HEK293 (cell line): ENCODE measurements around the gene SCN5A.

ENCODE experiments used
- FEZF1 ChIP-seq: fragments of 450-650 bp; formaldehyde crosslinking; IDR thresholded peaks from 2 replicates; pipeline ENCODE4 v1.5.1; 2016; ENCODE audit warnings: missing biosample characterization, missing genetic modification characterization
- SP3 ChIP-seq: fragments of 450-650 bp; formaldehyde crosslinking; IDR thresholded peaks from 2 replicates; pipeline ENCODE4 v1.5.1; 2016; ENCODE audit warnings: missing biosample characterization, missing genetic modification characterization
- ZBTB8A ChIP-seq: fragments of 450-650 bp; formaldehyde crosslinking; IDR thresholded peaks from 2 replicates; pipeline ENCODE4 v1.5.1; 2016; ENCODE audit warnings: missing biosample characterization, missing genetic modification characterization
- ZFHX2 ChIP-seq: fragments of 450-650 bp; formaldehyde crosslinking; conservative IDR thresholded peaks from 2 replicates; pipeline ENCODE4 v1.5.1; 2016; ENCODE audit warnings: missing biosample characterization, missing genetic modification characterization
- ZNF24 ChIP-seq: fragments of 450-650 bp; formaldehyde crosslinking; IDR thresholded peaks from 2 replicates; pipeline ENCODE4 v1.5.1; 2016; ENCODE audit warnings: missing biosample characterization, missing genetic modification characterization
- ZNF274 ChIP-seq, 2 experiments: fragments of 200-500 bp in 1 of 2; fragments of 450-650 bp in 1 of 2; sonication (Bioruptor generic) in 1 of 2; formaldehyde crosslinking in 1 of 2; IDR thresholded peaks; 2 replicates each; pipeline versions ENCODE4 v1.5.1 to v1.6.1; 2014 to 2016; ENCODE audit warnings: borderline replicate concordance in 1 of 2, inconsistent platforms in 1 of 2, low read length in 1 of 2, missing biosample characterization in 1 of 2, missing genetic modification characterization in 1 of 2
- ZNF549 ChIP-seq: fragments of 450-650 bp; IDR thresholded peaks from 2 replicates; pipeline ENCODE4 v1.5.1; 2018; ENCODE audit warnings: missing biosample characterization, missing genetic modification characterization, mild to moderate bottlenecking, inconsistent platforms, moderate library complexity
- ZNF610 ChIP-seq: fragments of 450-650 bp; formaldehyde crosslinking; IDR thresholded peaks from 2 replicates; pipeline ENCODE4 v1.5.1; 2016; ENCODE audit warnings: missing biosample characterization, missing genetic modification characterization, borderline replicate concordance
- ZNF768 ChIP-seq: fragments of 450-650 bp; formaldehyde crosslinking; IDR thresholded peaks from 2 replicates; pipeline ENCODE4 v1.5.1; 2018; ENCODE audit warnings: missing biosample characterization, mild to moderate bottlenecking, missing genetic modification characterization
- ZNF777 ChIP-seq: fragments of 450-650 bp; formaldehyde crosslinking; IDR thresholded peaks from 2 replicates; pipeline ENCODE4 v1.5.1; 2017; ENCODE audit warnings: missing biosample characterization, missing genetic modification characterization, borderline replicate concordance
- TF ChIP-seq, protein P1 (sequence below): sonication (generic); formaldehyde crosslinking; IDR thresholded peaks from 2 replicates; pipeline ENCODE4 v1.8.1; 2022; ENCODE audit warnings: mild to moderate bottlenecking, moderate library complexity, missing genetic modification reagents
- TF ChIP-seq, protein P2 (sequence below): fragments of 450-650 bp; formaldehyde crosslinking; IDR thresholded peaks from 2 replicates; pipeline ENCODE4 v1.5.1; 2016; ENCODE audit warnings: missing biosample characterization, missing genetic modification characterization
- TF ChIP-seq, protein P3 (sequence below): fragments of 450-650 bp; formaldehyde crosslinking; IDR thresholded peaks from 2 replicates; pipeline ENCODE4 v1.5.1; 2017; ENCODE audit warnings: missing biosample characterization, missing genetic modification characterization

DNA sequence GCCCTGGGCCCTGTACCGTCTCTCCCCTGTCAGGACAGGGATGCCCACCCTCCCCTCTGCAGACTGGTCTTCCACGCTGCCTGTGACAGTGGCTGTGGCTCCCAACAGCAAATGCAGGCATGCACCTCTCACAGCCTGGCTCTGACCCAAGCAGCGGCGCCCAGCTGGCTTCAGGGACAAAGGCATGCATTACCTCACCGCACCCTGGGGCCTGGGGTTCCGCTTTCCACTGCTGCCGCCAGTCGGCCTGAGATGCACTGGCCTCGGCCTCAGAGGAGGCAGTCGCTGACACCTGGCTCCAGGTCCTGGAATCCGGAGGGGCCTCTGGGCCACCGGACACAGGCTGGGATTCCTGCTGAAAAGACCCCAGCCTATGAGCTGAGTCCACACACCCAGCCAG is 70.3 kb downstream of the SCN5A start:
- TF ChIP-seq, protein P1, sequence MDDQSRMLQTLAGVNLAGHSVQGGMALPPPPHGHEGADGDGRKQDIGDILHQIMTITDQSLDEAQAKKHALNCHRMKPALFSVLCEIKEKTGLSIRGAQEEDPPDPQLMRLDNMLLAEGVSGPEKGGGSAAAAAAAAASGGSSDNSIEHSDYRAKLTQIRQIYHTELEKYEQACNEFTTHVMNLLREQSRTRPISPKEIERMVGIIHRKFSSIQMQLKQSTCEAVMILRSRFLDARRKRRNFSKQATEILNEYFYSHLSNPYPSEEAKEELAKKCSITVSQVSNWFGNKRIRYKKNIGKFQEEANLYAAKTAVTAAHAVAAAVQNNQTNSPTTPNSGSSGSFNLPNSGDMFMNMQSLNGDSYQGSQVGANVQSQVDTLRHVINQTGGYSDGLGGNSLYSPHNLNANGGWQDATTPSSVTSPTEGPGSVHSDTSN (CRISPR knock-in tag): no peak
- no peak for TF ChIP-seq ZBTB8A (tag by site-specific recombination)
- TF ChIP-seq ZNF610 (tag by site-specific recombination): no peak
- no peak for TF ChIP-seq ZNF777 (tag by site-specific recombination)
- TF ChIP-seq FEZF1 (tag by site-specific recombination): no peak
- TF ChIP-seq SP3 (tag by site-specific recombination): no peak
- no peak for TF ChIP-seq ZNF274 (IDR thresholded peaks at IDR 0.05; ENCODE audit: low read length)
- TF ChIP-seq ZNF274 (tag by site-specific recombination; IDR thresholded peaks at IDR 0.05; ENCODE audit: borderline replicate concordance): no peak
- TF ChIP-seq, protein P2, sequence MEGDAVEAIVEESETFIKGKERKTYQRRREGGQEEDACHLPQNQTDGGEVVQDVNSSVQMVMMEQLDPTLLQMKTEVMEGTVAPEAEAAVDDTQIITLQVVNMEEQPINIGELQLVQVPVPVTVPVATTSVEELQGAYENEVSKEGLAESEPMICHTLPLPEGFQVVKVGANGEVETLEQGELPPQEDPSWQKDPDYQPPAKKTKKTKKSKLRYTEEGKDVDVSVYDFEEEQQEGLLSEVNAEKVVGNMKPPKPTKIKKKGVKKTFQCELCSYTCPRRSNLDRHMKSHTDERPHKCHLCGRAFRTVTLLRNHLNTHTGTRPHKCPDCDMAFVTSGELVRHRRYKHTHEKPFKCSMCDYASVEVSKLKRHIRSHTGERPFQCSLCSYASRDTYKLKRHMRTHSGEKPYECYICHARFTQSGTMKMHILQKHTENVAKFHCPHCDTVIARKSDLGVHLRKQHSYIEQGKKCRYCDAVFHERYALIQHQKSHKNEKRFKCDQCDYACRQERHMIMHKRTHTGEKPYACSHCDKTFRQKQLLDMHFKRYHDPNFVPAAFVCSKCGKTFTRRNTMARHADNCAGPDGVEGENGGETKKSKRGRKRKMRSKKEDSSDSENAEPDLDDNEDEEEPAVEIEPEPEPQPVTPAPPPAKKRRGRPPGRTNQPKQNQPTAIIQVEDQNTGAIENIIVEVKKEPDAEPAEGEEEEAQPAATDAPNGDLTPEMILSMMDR (tag by site-specific recombination): no peak
- TF ChIP-seq, protein P3, sequence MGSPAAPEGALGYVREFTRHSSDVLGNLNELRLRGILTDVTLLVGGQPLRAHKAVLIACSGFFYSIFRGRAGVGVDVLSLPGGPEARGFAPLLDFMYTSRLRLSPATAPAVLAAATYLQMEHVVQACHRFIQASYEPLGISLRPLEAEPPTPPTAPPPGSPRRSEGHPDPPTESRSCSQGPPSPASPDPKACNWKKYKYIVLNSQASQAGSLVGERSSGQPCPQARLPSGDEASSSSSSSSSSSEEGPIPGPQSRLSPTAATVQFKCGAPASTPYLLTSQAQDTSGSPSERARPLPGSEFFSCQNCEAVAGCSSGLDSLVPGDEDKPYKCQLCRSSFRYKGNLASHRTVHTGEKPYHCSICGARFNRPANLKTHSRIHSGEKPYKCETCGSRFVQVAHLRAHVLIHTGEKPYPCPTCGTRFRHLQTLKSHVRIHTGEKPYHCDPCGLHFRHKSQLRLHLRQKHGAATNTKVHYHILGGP (tag by site-specific recombination): no peak
- TF ChIP-seq ZNF24: no peak
- TF ChIP-seq ZFHX2 (tag by site-specific recombination): no peak
- no peak for TF ChIP-seq ZNF768 (tag by site-specific recombination)
- TF ChIP-seq ZNF549 (tag by site-specific recombination): no peak
